ENCODE results near the gene ARHGAP24.
A peak's percentile ranks its signal among the peaks of the same experiment; 100 is the strongest.
"Not testable (repeated sequence)": the region's sequence is repeated elsewhere in the genome, so short reads cannot be mapped to it uniquely, and the experiment has no call there.

Gene ARHGAP24

GRCh38 chr4:85642356-85643100 lies 167.6 kb downstream of the ARHGAP24 start:
- H3K4me3 Mint-ChIP-seq: no peak overlapping the region
- ATAC-seq (replicated peaks) (peak; percentile 12 to 56), DNase-seq (no peak)
- peaks cover 0 to 4% of the 10 kb centered on the region in 2 donors for H3K9me3 Mint-ChIP-seq
- peaks cover 8 to 17% of the 10 kb centered on the region in 2 donors for H3K4me1 Mint-ChIP-seq
- no peaks in the 10 kb centered on the region for H3K27me3 Mint-ChIP-seq
- peak overlapping the region; percentile 33 for H3K27ac Mint-ChIP-seq
- peaks cover 1 to 19% of the 10 kb centered on the region in 2 donors for H3K36me3 Mint-ChIP-seq

GRCh38 chr4:85644061-85644460 lies 169.1 kb downstream of the ARHGAP24 start:
- DNase-seq: no peak
- H3K4me3 Mint-ChIP-seq: no peak overlapping the region
- H3K9me3 Mint-ChIP-seq: peaks cover 0 to 4% of the 10 kb centered on the region in 2 donors
- H3K36me3 Mint-ChIP-seq: peaks cover 1 to 25% of the 10 kb centered on the region in 2 donors
- ATAC-seq (replicated peaks): no peak
- H3K27me3 Mint-ChIP-seq: no peaks in the 10 kb centered on the region
- peaks cover 8 to 17% of the 10 kb centered on the region in 2 donors for H3K4me1 Mint-ChIP-seq
- H3K27ac Mint-ChIP-seq: no peak overlapping the region

- DNase-seq (no peak), ATAC-seq (replicated peaks) (no peak)
- H3K36me3 Mint-ChIP-seq: peaks cover 4 to 30% of the 10 kb centered on the region in 2 donors
- H3K9me3 Mint-ChIP-seq: peaks cover 0 to 4% of the 10 kb centered on the region in 2 donors
- H3K27me3 Mint-ChIP-seq: no peaks in the 10 kb centered on the region
- H3K4me3 Mint-ChIP-seq: no peak overlapping the region
- peaks cover 0 to 11% of the 10 kb centered on the region in 2 donors for H3K4me1 Mint-ChIP-seq
- H3K27ac Mint-ChIP-seq: no peak overlapping the region
These were observed 176.0 kb downstream of the ARHGAP24 start for GRCh38 chr4:85650908-85651307.

- H3K36me3 Mint-ChIP-seq: peaks cover 3 to 12% of the 10 kb centered on the region in 2 donors
- H3K9me3 Mint-ChIP-seq: no peaks in the 10 kb centered on the region
- H3K27me3 Mint-ChIP-seq: no peaks in the 10 kb centered on the region
- DNase-seq: no peak
- no peak for ATAC-seq (replicated peaks)
- peaks cover 22 to 32% of the 10 kb centered on the region in 2 donors for H3K4me1 Mint-ChIP-seq
- H3K4me3 Mint-ChIP-seq: peak overlapping the region; percentile 10 to 47
- peak overlapping the region; percentile 42 for H3K27ac Mint-ChIP-seq
These were observed 182.0 kb downstream of the ARHGAP24 start for GRCh38 chr4:85656759-85657505.

- peak overlapping the region in 1 of 2 donors; percentile 11 for H3K4me3 Mint-ChIP-seq
- peak overlapping the region; percentile 88 for H3K27ac Mint-ChIP-seq
These were observed 184.0 kb downstream of the ARHGAP24 start for GRCh38 chr4:85658766-85659439.

GRCh38 chr4:85659610-85660218 lies 184.8 kb downstream of the ARHGAP24 start:
- Mint-ChIP-seq H3K27me3 (no peaks in the 10 kb centered on the region), H3K36me3 (peaks cover 3 to 10% of the 10 kb centered on the region in 2 donors), H3K4me3 (peak overlapping the region; percentile 0 to 63), H3K9me3 (peaks cover 0 to 4% of the 10 kb centered on the region in 2 donors), H3K4me1 (peaks cover 17 to 32% of the 10 kb centered on the region in 2 donors), H3K27ac (peak overlapping the region; percentile 93)
- ATAC-seq (replicated peaks): peak; percentile 58 to 79
- DNase-seq: no peak

More at GRCh38 chr4:85658766-85659439, 184.0 kb downstream of the ARHGAP24 start:
- peaks cover 3 to 8% of the 10 kb centered on the region in 2 donors for H3K36me3 Mint-ChIP-seq
- ATAC-seq (replicated peaks) (no peak), DNase-seq (no peak)
- H3K4me1 Mint-ChIP-seq: peaks cover 20 to 32% of the 10 kb centered on the region in 2 donors
- no peaks in the 10 kb centered on the region for H3K9me3 Mint-ChIP-seq
- H3K27me3 Mint-ChIP-seq: no peaks in the 10 kb centered on the region

GRCh38 chr4:85666625-85667024 lies 191.7 kb downstream of the ARHGAP24 start:
- H3K4me1 Mint-ChIP-seq: peaks cover 26 to 40% of the 10 kb centered on the region in 2 donors

GRCh38 chr4:85669204-85669603 lies 194.3 kb downstream of the ARHGAP24 start:
- Mint-ChIP-seq H3K9me3 (peaks cover 11 to 15% of the 10 kb centered on the region in 2 donors), H3K27ac (peak overlapping the region; percentile 51), H3K4me1 (peaks cover 46 to 62% of the 10 kb centered on the region in 2 donors), H3K4me3 (no peak overlapping the region), H3K36me3 (peaks cover 12 to 39% of the 10 kb centered on the region in 2 donors), H3K27me3 (no peaks in the 10 kb centered on the region)
- peak; percentile 33 to 78 for ATAC-seq (replicated peaks)
- DNase-seq: no peak

More at GRCh38 chr4:85666625-85667024, 191.7 kb downstream of the ARHGAP24 start:
- DNase-seq; H3K4me3 Mint-ChIP-seq; H3K27me3 Mint-ChIP-seq; ATAC-seq (replicated peaks): not testable (repeated sequence)
- Mint-ChIP-seq H3K27ac (peak overlapping the region; percentile 82), H3K36me3 (peaks cover 13 to 42% of the 10 kb centered on the region in 2 donors), H3K9me3 (peaks cover 11 to 16% of the 10 kb centered on the region in 2 donors)

- no peak for ATAC-seq (replicated peaks)
- no peak for DNase-seq
- Mint-ChIP-seq H3K36me3 (peaks cover 9 to 37% of the 10 kb centered on the region in 2 donors), H3K27ac (no peak overlapping the region), H3K9me3 (peaks cover 11 to 12% of the 10 kb centered on the region in 2 donors), H3K27me3 (no peaks in the 10 kb centered on the region), H3K4me3 (no peak overlapping the region), H3K4me1 (peaks cover 50 to 62% of the 10 kb centered on the region in 2 donors)
These were observed 195.1 kb downstream of the ARHGAP24 start for GRCh38 chr4:85669992-85670548.

GRCh38 chr4:85671120-85671519 lies 196.2 kb downstream of the ARHGAP24 start:
- H3K27ac Mint-ChIP-seq: no peak overlapping the region
- H3K36me3 Mint-ChIP-seq: peaks cover 3 to 36% of the 10 kb centered on the region in 2 donors
- DNase-seq (no peak), ATAC-seq (replicated peaks) (no peak)
- H3K27me3 Mint-ChIP-seq: no peaks in the 10 kb centered on the region
- peaks cover 45 to 56% of the 10 kb centered on the region in 2 donors for H3K4me1 Mint-ChIP-seq
- peaks cover 4 to 6% of the 10 kb centered on the region in 2 donors for H3K9me3 Mint-ChIP-seq
- H3K4me3 Mint-ChIP-seq: no peak overlapping the region

GRCh38 chr4:85672116-85672515 lies 197.2 kb downstream of the ARHGAP24 start:
- Mint-ChIP-seq H3K4me1 (peaks cover 47 to 53% of the 10 kb centered on the region in 2 donors), H3K27ac (peak overlapping the region; percentile 59), H3K27me3 (no peaks in the 10 kb centered on the region), H3K4me3 (peak overlapping the region; percentile 4 to 13), H3K36me3 (peaks cover 3 to 39% of the 10 kb centered on the region in 2 donors), H3K9me3 (peaks cover 0 to 4% of the 10 kb centered on the region in 2 donors)
- DNase-seq (no peak), ATAC-seq (replicated peaks) (no peak)

GRCh38 chr4:85672959-85673358 lies 198.0 kb downstream of the ARHGAP24 start:
- Mint-ChIP-seq H3K4me3 (peak overlapping the region in 1 of 2 donors; percentile 25), H3K9me3 (no peaks in the 10 kb centered on the region), H3K27ac (peak overlapping the region; percentile 22), H3K36me3 (peaks cover 2 to 36% of the 10 kb centered on the region in 2 donors), H3K27me3 (no peaks in the 10 kb centered on the region), H3K4me1 (peaks cover 47 to 53% of the 10 kb centered on the region in 2 donors)
- no peak for DNase-seq
- peak; percentile 22 to 54 for ATAC-seq (replicated peaks)

- Mint-ChIP-seq H3K4me3 (peak overlapping the region in 1 of 2 donors; percentile 44), H3K36me3 (peaks cover 2 to 35% of the 10 kb centered on the region in 2 donors), H3K9me3 (no peaks in the 10 kb centered on the region), H3K27me3 (no peaks in the 10 kb centered on the region), H3K27ac (peak overlapping the region; percentile 67), H3K4me1 (peaks cover 47 to 52% of the 10 kb centered on the region in 2 donors)
- ATAC-seq (replicated peaks): peak; percentile 59 to 79
- no peak for DNase-seq
These were observed 198.6 kb downstream of the ARHGAP24 start for GRCh38 chr4:85673540-85673939.
